Measurements from ENCODE around the gene FPGS.

GRCh38 chr9:127792417-127793031 lies 10.2 kb upstream of the FPGS start:
- TF ChIP-seq CTCF (IDR thresholded peaks at IDR 0.05) (no peak), POLR2A (IDR thresholded peaks at IDR 0.05) (no peak)
